SK-N-SH (cell line): ENCODE data around the gene ADNP2.

Experiments used
- CTCF ChIP-seq: fragments of 200-600 bp; sonication (generic); IDR thresholded peaks from 2 replicates; pipeline ENCODE4 v1.6.1; 2017; ENCODE audit warnings: antibody characterized with exemption, mild to moderate bottlenecking, moderate library complexity
- FOXJ3 ChIP-seq: sonication (generic); formaldehyde crosslinking; IDR thresholded peaks from 2 replicates; pipeline ENCODE4 v1.5.1; 2020; ENCODE audit warnings: mild to moderate bottlenecking, missing genetic modification reagents
- MXI1 ChIP-seq: IDR thresholded peaks from 2 replicates; pipeline ENCODE4 v1.6.1; 2012; ENCODE audit warnings: mild to moderate bottlenecking, low read depth, low read length, improper control_type of control experiment
- NRF1 ChIP-seq: IDR thresholded peaks from 2 replicates; pipeline ENCODE4 v1.6.1; 2012; ENCODE audit warnings: low read depth, mild to moderate bottlenecking, low read length
- RAD21 ChIP-seq: IDR thresholded peaks from 2 replicates; pipeline ENCODE4 v1.6.1; 2012; ENCODE audit warnings: mild to moderate bottlenecking, low read length

DNA sequence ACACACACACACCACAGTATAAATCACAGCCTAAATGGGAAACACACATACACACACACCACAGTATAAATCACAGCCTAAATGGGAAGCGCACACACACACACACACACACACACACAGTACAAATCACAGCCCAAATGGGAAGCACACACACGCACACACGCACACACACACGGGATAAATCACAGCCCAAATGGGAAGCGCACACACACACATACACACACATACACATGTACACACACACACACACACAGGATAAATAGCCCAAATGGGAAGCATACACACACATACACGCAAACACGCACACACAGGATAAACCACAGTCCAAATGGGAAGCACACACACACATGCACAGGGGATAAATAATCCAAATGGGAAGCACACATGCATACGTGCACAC lies 68.1 kb downstream of the ADNP2 start:
- no peak for TF ChIP-seq RAD21
- TF ChIP-seq FOXJ3 (CRISPR knock-in tag) = no peak
- TF ChIP-seq NRF1 = no peak
- no peak for TF ChIP-seq MXI1
- no peak for TF ChIP-seq CTCF
